IPS-20b (cell line): Measurements from ENCODE around the gene ATP5PO.

Experiments used
- H3K27ac ChIP-seq: one replicate; pipeline ENCODE4 v1.5.1; 2013; ENCODE audit warnings: low read length
- H3K27me3 ChIP-seq: 2 replicates; pipeline ENCODE4 v1.6.1; 2013; ENCODE audit warnings: mild to moderate bottlenecking, low read length, inconsistent platforms; ENCODE audit not compliant: insufficient read depth
- H3K36me3 ChIP-seq: 2 replicates; pipeline ENCODE4 v1.6.1; 2013; ENCODE audit warnings: low read depth, mild to moderate bottlenecking, inconsistent platforms, low read length, moderate library complexity; ENCODE audit not compliant: insufficient read depth
- H3K4me1 ChIP-seq: 2 replicates; pipeline ENCODE4 v1.6.1; 2013; ENCODE audit warnings: mild to moderate bottlenecking, control low read depth, inconsistent platforms, low read length, moderate library complexity; ENCODE audit not compliant: insufficient read depth
- H3K4me3 ChIP-seq: 2 replicates; pipeline ENCODE4 v1.5.1; 2013; ENCODE audit warnings: mild to moderate bottlenecking, low read length, inconsistent platforms
- H3K9ac ChIP-seq: 2 replicates; pipeline ENCODE4 v1.6.1; 2013; ENCODE audit warnings: low read depth, mild to moderate bottlenecking, inconsistent platforms, low read length, moderate library complexity
- H3K9me3 ChIP-seq: 2 replicates; pipeline ENCODE4 v1.6.1; 2013; ENCODE audit warnings: mild to moderate bottlenecking, low read depth, low read length, inconsistent platforms; ENCODE audit not compliant: insufficient read depth

The ATP5PO gene

GRCh38 chr21:33948951-33949444, 33.4 kb upstream of the ATP5PO start:
- Histone ChIP-seq H3K9ac (peak overlapping the region; percentile 69; the same call in 1 of the 2 replicates), H3K4me1 (peaks cover 22% of the 10 kb centered on the region), H3K9me3 (no peaks in the 10 kb centered on the region), H3K27ac (no peak overlapping the region), H3K36me3 (no peaks in the 10 kb centered on the region), H3K4me3 (no peak overlapping the region), H3K27me3 (no peaks in the 10 kb centered on the region)

DNA sequence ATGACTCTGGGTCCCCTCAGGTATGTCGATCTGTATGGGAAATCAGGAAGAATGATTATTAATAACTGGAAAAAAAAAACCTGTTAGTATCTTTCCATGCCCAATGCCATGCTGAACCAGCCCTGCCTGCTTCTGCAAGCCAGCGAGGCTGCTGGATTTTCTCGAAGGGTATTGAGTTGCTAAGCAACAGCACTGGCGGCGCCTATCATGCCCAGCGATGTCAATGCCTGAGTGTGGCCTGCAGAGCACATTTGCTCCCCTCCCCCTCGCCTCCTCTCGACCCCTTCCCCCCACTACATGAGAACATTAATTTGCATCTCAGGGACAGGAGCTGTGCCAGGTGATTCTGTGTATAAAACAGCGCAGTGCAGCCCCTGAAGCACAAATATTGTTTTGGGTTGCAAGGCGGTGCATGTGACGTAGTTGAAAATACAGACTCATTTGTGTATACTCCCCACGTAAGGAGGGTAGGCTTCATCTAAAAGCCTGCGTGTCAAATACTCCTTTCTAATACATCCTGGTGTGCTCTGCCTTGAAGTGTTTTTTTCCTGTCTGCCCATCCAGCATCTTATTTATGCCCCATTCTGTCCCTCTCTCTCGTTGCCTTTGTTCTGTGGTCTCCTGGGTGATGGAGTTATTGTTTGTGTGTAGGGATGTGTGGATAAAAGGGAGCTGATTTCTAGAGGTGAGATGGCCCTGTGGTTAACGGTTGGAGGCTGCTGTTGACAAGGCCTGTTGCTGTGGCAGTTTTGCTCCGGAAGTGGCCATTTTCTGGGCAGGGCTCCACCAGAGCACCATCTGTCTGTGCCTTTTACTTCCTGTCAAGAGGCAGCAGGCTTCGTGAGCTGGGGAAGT, 32.7 kb upstream of the ATP5PO start:
- no peaks in the 10 kb centered on the region for H3K27me3 ChIP-seq
- peaks cover 22% of the 10 kb centered on the region for H3K4me1 ChIP-seq
- peak overlapping the region; percentile 59; the same call in 1 of the 2 replicates for H3K4me3 ChIP-seq
- no peaks in the 10 kb centered on the region for H3K36me3 ChIP-seq
- H3K27ac ChIP-seq, result peak overlapping the region; percentile 81
- peak overlapping the region; percentile 69; the same call in 1 of the 2 replicates for H3K9ac ChIP-seq
- H3K9me3 ChIP-seq, result no peaks in the 10 kb centered on the region

- Histone ChIP-seq H3K4me3 (peak overlapping the region; percentile 59; the same call in 1 of the 2 replicates), H3K9me3 (no peaks in the 10 kb centered on the region), H3K36me3 (no peaks in the 10 kb centered on the region), H3K27me3 (no peaks in the 10 kb centered on the region), H3K9ac (peak overlapping the region; percentile 69; the same call in 1 of the 2 replicates), H3K4me1 (peaks cover 22% of the 10 kb centered on the region), H3K27ac (peak overlapping the region; percentile 81)
Measured at GRCh38 chr21:33947451-33948095, 32.0 kb upstream of the ATP5PO start.

DNA sequence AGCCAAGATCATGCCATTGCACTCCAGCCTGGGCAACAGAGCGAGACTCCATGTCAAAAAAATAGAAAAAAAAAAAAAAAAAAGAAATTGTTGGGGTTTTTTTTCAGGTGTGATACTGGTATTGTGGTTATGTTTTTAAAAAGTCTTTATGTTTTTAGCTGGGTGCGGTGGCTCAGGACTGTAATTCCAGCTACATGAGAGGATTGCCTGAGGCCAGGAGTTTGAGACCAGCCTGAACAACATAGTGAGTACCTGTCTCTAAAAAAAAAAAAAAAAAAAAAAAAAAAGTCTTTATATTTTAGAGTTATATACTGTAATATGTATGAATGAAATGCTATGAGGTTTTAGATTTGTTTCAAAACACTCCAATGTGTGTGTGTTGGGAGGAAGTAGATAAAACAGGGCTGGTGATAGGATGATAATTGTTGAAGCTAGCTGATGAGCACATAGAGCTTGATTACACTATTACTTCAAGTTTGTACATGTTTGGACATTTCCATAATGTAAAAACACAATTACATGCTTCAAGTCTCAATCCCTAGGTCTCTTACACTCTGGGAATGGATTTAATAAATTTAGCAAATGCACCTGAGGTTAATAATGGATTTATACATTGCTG, 30.2 kb upstream of the ATP5PO start:
- no peaks in the 10 kb centered on the region for H3K36me3 ChIP-seq
- H3K9ac ChIP-seq, result no peak overlapping the region
- H3K9me3 ChIP-seq, result no peaks in the 10 kb centered on the region
- no peaks in the 10 kb centered on the region for H3K27me3 ChIP-seq
- H3K4me1 ChIP-seq, result peaks cover 22% of the 10 kb centered on the region
- H3K27ac ChIP-seq, result no peak overlapping the region
- H3K4me3 ChIP-seq, result no peak overlapping the region

DNA sequence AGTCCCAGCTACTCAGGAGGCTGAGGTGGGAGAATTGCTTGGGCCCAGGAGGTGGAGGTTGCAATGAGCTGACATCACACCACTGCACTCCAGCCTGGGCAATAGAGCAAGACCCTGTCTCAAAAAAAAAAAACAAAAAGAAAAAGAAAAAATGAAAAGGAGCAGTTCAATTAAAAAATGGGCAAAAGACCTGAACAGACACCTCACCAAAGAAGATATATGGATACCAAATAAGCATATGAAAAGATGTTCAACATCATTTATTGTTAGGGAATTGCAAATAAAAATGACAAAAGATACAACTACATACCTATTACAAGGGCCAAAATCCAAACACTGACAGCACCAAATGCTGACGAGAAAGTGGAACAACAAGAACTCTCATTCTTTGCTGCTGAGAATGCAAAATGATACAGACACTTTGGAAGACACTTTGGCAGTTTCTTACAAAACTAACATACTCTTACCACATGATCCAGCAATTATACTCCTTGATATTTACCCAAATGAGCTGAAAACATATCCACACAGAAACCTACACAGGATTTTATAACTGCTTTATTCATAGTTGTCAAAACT, 28.7 kb upstream of the ATP5PO start:
- no peak overlapping the region for H3K9ac ChIP-seq
- H3K9me3 ChIP-seq, result no peaks in the 10 kb centered on the region
- no peak overlapping the region for H3K27ac ChIP-seq
- H3K4me1 ChIP-seq, result peaks cover 22% of the 10 kb centered on the region
- no peaks in the 10 kb centered on the region for H3K36me3 ChIP-seq
- no peak overlapping the region for H3K4me3 ChIP-seq
- H3K27me3 ChIP-seq, result no peaks in the 10 kb centered on the region

DNA sequence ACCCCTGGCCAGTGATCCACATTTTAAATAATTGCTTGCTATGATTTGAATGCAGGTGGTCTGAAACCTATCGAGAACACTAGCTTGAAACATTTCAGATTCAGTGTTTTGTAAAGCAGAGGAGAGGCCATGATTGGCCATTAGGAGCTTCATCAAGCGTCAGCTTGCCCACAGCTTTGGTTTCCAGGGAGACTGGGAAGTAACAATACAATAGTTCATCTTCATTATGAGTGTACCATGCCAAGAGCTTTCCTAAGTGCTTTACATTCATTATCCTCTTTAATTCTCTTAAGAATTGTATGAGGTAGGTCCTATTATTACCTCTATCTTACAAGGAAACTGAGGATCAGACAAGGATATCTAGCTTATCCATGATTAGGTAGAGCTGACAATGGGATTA, 27.7 kb upstream of the ATP5PO start:
- no peaks in the 10 kb centered on the region for H3K36me3 ChIP-seq
- H3K4me1 ChIP-seq, result peaks cover 15% of the 10 kb centered on the region; the same call in 1 of the 2 replicates
- no peaks in the 10 kb centered on the region for H3K9me3 ChIP-seq
- H3K9ac ChIP-seq, result no peak overlapping the region
- no peak overlapping the region for H3K27ac ChIP-seq
- H3K27me3 ChIP-seq, result no peaks in the 10 kb centered on the region
- H3K4me3 ChIP-seq, result no peak overlapping the region

DNA sequence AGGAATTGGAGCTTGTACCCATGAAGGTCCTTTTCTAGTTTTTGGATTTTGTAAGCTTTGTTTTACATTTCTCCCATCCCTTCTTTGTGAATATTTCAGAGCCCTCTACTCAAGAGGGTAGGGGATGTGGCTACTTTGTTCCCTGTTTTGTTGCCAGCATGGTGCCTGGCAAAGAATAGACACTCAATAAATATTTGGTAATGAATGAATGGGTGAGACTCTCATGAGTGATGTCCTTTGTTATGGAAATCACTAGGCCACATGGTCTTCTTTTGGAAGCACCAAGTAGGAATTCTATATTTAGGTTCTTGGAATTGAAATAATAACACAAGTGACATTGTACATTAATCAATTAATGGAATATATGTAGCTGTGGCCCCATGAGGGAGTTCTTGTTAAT, 26.8 kb upstream of the ATP5PO start:
- no peak overlapping the region for H3K9ac ChIP-seq
- no peaks in the 10 kb centered on the region for H3K36me3 ChIP-seq
- no peaks in the 10 kb centered on the region for H3K27me3 ChIP-seq
- no peaks in the 10 kb centered on the region for H3K9me3 ChIP-seq
- H3K4me3 ChIP-seq, result no peak overlapping the region
- H3K27ac ChIP-seq, result no peak overlapping the region
- peaks cover 8% of the 10 kb centered on the region; the same call in 1 of the 2 replicates for H3K4me1 ChIP-seq

DNA sequence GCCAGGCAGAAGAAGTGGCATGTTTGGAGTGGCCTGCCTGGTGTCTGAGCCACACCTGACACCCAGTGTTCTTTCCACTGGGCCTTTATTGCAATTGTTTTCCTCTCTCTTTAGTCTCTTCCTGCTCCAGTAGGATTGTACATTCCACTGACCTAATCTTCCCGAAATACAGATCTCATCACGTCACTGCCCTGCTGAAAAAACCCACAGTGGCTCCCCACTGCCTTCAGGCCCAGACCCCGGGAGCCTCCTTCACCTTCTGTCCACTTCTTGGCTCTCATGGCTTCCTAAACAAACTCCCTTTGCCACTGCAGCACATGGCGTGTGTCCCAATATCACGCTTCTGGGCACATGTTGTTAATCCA, 25.3 kb upstream of the ATP5PO start:
- H3K9me3 ChIP-seq, result no peaks in the 10 kb centered on the region
- no peak overlapping the region for H3K27ac ChIP-seq
- H3K4me1 ChIP-seq, result no peaks in the 10 kb centered on the region; the same call in 1 of the 2 replicates
- no peaks in the 10 kb centered on the region for H3K27me3 ChIP-seq
- H3K9ac ChIP-seq, result no peak overlapping the region
- no peak overlapping the region for H3K4me3 ChIP-seq
- no peaks in the 10 kb centered on the region for H3K36me3 ChIP-seq

DNA sequence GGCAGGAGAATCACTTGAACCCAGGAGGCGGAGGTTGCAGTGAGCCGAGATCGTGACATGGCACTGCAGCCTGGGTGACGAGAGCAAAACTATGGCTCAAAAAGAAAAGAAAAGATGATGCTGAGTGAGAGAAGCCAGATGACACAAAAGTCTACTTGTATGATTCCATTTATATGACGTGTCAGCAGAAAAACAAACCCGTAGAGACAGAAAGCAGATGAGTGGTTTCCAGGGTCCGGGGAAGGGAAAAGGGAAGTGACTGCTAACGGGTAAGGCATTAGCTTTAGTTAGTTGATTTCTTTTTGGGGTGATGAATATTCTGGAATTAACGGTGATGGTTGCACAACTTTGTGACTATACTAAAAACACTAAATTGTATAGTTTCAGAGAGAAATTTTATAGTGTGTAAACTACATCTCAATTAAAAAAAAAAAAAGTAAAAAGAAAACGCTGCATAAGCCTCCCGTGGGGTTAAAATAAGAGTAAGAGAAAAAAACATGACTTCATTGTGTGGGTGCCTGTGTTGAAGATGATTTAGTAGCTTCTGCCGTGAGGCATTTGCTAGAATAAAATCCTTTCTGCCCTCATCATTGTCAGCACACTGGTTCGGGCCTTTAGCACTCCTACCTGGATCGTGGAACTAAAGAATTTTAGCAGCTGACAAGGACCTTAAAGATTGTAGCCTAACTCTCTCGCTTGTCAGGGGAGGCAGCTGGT, 24.7 kb upstream of the ATP5PO start:
- no peaks in the 10 kb centered on the region; the same call in 1 of the 2 replicates for H3K4me1 ChIP-seq
- H3K9ac ChIP-seq, result no peak overlapping the region
- no peaks in the 10 kb centered on the region for H3K9me3 ChIP-seq
- H3K36me3 ChIP-seq, result no peaks in the 10 kb centered on the region
- no peak overlapping the region for H3K27ac ChIP-seq
- no peaks in the 10 kb centered on the region for H3K27me3 ChIP-seq
- no peak overlapping the region for H3K4me3 ChIP-seq

GRCh38 chr21:33939226-33939625, 23.6 kb upstream of the ATP5PO start:
- no peak overlapping the region for H3K9ac ChIP-seq
- no peaks in the 10 kb centered on the region for H3K36me3 ChIP-seq
- H3K4me1 ChIP-seq, result no peaks in the 10 kb centered on the region; the same call in 1 of the 2 replicates
- H3K9me3 ChIP-seq, result no peaks in the 10 kb centered on the region
- no peaks in the 10 kb centered on the region for H3K27me3 ChIP-seq
- H3K27ac ChIP-seq, result no peak overlapping the region
- H3K4me3 ChIP-seq, result no peak overlapping the region

DNA sequence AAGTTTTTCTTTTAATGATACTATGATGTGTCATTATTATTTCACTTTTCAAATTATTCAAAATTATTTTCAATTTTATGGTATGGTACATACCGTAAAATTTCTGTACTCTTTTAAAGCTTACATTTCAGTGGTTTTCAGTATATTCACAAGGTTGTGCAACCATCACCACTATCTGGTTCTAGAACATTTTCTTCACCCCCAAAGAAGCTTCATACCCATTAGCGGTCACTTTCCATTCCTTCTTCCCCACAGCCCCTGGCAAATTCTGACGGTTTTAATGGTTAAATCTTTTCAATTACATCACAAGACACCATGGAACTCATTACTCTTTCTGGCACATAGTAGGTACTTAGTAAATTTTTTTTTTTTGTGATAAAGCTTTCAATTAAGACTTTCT, 22.8 kb upstream of the ATP5PO start:
- Histone ChIP-seq H3K27me3 (no peaks in the 10 kb centered on the region), H3K27ac (no peak overlapping the region), H3K4me3 (no peak overlapping the region), H3K9me3 (no peaks in the 10 kb centered on the region), H3K9ac (no peak overlapping the region), H3K4me1 (no peaks in the 10 kb centered on the region; the same call in 1 of the 2 replicates), H3K36me3 (no peaks in the 10 kb centered on the region)
